ENCODE data around the gene SLC44A5. TPM values are rescaled to one million over a fixed set of nuclear protein-coding genes. Genes with fewer than 3 reads are reported as not detected.

SLC44A5 gene
- total and polyA plus RNA-seq, 10 of the 15 experiments (the other 5 are each of a cell fraction or from before 2014, with no cell fraction given), result 0.04 to 1.3 TPM; not detected in 8

- Histone ChIP-seq H3K4me3 (no peak overlapping the region), H3K27ac (ENCODE audit: control insufficient read depth, insufficient read depth) (no peak overlapping the region), H3K4me1 (ENCODE audit: control insufficient read depth, insufficient read depth, low read length) (peaks cover 25% of the 10 kb centered on the region), H3K79me2 (ENCODE audit: control insufficient read depth, insufficient read depth, low read length) (no peaks in the 10 kb centered on the region), H4K20me1 (ENCODE audit: control insufficient read depth, insufficient read depth) (no peaks in the 10 kb centered on the region), H3K9me3 (replicated peaks; ENCODE audit: control insufficient read depth, insufficient read depth, low read length) (no peaks in the 10 kb centered on the region), H3K9ac (ENCODE audit: control insufficient read depth, insufficient read depth, low read length) (no peak overlapping the region), H2AFZ (ENCODE audit: control insufficient read depth, low read depth, low read length) (no peak overlapping the region), H3K4me2 (ENCODE audit: control insufficient read depth, insufficient read depth) (peak overlapping the region; percentile 22), H3K27me3 (replicated peaks in 1 of 2; ENCODE audit: control insufficient read depth in 2 of 2, insufficient read depth in 2 of 2, low read length in 1 of 2) (no peaks in the 10 kb centered on the region), H3K36me3 (ENCODE audit: control insufficient read depth in 2 of 2, insufficient read depth in 2 of 2, low read length in 1 of 2) (no peaks in the 10 kb centered on the region)
- intact Hi-C loops (cut with micrococcal nuclease; ENCODE audit: unreplicated experiment), result no loop called here
- ATAC-seq, result peak; percentile 74
- FAIRE-seq, result no peak
- TF ChIP-seq, protein P1, sequence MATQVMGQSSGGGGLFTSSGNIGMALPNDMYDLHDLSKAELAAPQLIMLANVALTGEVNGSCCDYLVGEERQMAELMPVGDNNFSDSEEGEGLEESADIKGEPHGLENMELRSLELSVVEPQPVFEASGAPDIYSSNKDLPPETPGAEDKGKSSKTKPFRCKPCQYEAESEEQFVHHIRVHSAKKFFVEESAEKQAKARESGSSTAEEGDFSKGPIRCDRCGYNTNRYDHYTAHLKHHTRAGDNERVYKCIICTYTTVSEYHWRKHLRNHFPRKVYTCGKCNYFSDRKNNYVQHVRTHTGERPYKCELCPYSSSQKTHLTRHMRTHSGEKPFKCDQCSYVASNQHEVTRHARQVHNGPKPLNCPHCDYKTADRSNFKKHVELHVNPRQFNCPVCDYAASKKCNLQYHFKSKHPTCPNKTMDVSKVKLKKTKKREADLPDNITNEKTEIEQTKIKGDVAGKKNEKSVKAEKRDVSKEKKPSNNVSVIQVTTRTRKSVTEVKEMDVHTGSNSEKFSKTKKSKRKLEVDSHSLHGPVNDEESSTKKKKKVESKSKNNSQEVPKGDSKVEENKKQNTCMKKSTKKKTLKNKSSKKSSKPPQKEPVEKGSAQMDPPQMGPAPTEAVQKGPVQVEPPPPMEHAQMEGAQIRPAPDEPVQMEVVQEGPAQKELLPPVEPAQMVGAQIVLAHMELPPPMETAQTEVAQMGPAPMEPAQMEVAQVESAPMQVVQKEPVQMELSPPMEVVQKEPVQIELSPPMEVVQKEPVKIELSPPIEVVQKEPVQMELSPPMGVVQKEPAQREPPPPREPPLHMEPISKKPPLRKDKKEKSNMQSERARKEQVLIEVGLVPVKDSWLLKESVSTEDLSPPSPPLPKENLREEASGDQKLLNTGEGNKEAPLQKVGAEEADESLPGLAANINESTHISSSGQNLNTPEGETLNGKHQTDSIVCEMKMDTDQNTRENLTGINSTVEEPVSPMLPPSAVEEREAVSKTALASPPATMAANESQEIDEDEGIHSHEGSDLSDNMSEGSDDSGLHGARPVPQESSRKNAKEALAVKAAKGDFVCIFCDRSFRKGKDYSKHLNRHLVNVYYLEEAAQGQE (IDR thresholded peaks at IDR 0.05; ENCODE audit: low read depth, low read length), result no peak
- TF ChIP-seq HCFC1 (IDR thresholded peaks at IDR 0.05; ENCODE audit: low read length), result no peak
- peak; percentile 62 for TF ChIP-seq SPI1 (IDR thresholded peaks at IDR 0.05; ENCODE audit: borderline replicate concordance, insufficient read depth, low read depth, low read length)
- TF ChIP-seq ETV6 (conservative IDR thresholded peaks at IDR 0.05 in 1 of 2, IDR thresholded peaks at IDR 0.05 in 1 of 2; ENCODE audit: borderline replicate concordance in 1 of 2, low read depth in 1 of 2), result peak in 1 of 2 experiments; percentile 26; a peak in 1 of 4 replicates
- RAD21 ChIA-PET (ENCODE audit: unreplicated experiment), result interaction anchor here (0.6 kb wide), 1 partner anchor 291 kb away, joined by 3 read pairs; no protein-coding TSS in a partner anchor
- BruUV-seq (replicated peaks), result no TSS peak
- 3% methylated on average over 3 of the region's 3 CpGs for WGBS (ENCODE audit: insufficient coverage, insufficient replicate concordance, low lambda C conversion rate, missing lambda C conversion rate)
- in situ Hi-C loops (cut with MboI), result no loop called here
- peak; percentile 13 for DNase-seq (ENCODE audit: low read depth, low spot score)
- CTCF ChIA-PET, result interaction anchor here (0.6 kb wide), 1 partner anchor 40 kb away, joined by 4 read pairs; no protein-coding TSS in a partner anchor
- SMC1A ChIA-PET (ENCODE audit: uncharacterized antibody, unreplicated experiment), result interaction anchor here (1.4 kb wide), 1 partner anchor 55 kb away, joined by 3 read pairs; no protein-coding TSS in a partner anchor
- POLR2A ChIA-PET, result no interaction called here
Observed at GRCh38 chr1:75341537-75341936, 269.4 kb downstream of the SLC44A5 start.

Measured in GM12878 (cell line).